Measurements from ENCODE around the gene KCNMB1. TPM values are rescaled to one million over a fixed set of nuclear protein-coding genes. Genes with fewer than 3 reads are reported as not detected.

KCNMB1 gene, protein sequence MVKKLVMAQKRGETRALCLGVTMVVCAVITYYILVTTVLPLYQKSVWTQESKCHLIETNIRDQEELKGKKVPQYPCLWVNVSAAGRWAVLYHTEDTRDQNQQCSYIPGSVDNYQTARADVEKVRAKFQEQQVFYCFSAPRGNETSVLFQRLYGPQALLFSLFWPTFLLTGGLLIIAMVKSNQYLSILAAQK
- total RNA-seq, result not detected in 2 replicates

DNA sequence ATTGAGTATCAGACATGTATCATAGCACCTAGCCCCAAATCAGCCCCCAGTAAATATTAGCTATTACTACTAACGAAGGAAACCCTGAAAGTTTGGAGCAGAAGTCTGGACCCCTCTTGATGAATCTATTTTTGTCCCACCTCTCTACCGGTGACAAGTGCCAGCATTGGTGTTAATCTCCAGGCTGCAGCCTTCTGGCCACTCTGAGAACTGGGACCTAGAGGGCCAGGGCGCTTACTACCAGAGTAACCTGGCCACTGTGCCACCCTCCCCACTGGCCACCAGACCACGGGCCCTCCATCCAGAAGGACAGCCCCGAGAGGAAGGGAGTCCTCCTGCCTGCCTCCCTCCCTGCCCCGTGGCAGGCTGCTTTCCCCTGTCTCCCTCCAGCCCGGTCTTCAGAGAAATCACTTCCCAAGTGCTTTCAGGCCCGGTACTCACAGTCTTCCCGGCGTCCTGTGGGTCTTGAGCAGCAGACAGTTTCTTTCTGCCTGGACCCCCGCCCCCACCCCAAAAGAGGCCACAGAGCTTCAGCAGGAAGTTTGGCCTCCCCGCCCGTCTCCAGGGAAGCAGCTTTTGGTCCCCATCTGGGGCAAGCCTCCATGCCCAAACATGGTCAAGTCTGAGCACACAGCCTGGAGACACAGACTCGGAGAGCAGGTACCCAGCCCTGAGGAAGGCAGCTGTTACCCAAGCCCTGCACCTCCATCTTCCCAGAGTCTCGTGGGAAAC is at the start of gene KCNMB1:
KCNMB1 (minus strand) TSS at position 550 of the 732 bp plus-strand sequence. CDS start 3,920 bp downstream, outside the sequence.

Other genes with a start within 250 kb of the KCNMB1 start
- not detected in 2 replicates for gene C5orf58, start 156.4 kb downstream of the KCNMB1 start, total RNA-seq
- gene LCP2, start 91.6 kb downstream of the KCNMB1 start, total RNA-seq, result 0.10 and 0.12 TPM in 2 replicates
- gene KCNIP1, start 114.7 kb upstream of the KCNMB1 start, total RNA-seq, result not detected in 2 replicates

Data from cardiac ventricle fibroblast (primary cell).